Osteocyte (in vitro differentiated cells): ENCODE results near the gene RARB. TPM values are rescaled to one million over a fixed set of nuclear protein-coding genes. Genes with fewer than 3 reads are reported as not detected.

Source experiments
- DNase-seq: peaks from one replicate; pipeline ENCODE4 v3.0.0; 2021; ENCODE audit warnings: mixed read lengths; ENCODE audit not compliant: unreplicated experiment; ENCODE audit errors: extremely low spot score
- H3K27ac Mint-ChIP-seq: one replicate; pipeline ENCODE4 v1.8.0; 2021; ENCODE audit warnings: mild to moderate bottlenecking, mixed read lengths; ENCODE audit not compliant: unreplicated experiment
- H3K27me3 Mint-ChIP-seq: one replicate; pipeline ENCODE4 v1.8.0; 2021; ENCODE audit warnings: mixed read lengths; ENCODE audit not compliant: unreplicated experiment
- H3K36me3 Mint-ChIP-seq: one replicate; pipeline ENCODE4 v1.8.0; 2021; ENCODE audit warnings: mixed read lengths; ENCODE audit not compliant: unreplicated experiment
- H3K4me1 Mint-ChIP-seq: one replicate; pipeline ENCODE4 v1.8.0; 2021; ENCODE audit warnings: mixed read lengths; ENCODE audit not compliant: unreplicated experiment
- H3K4me3 Mint-ChIP-seq: one replicate; pipeline ENCODE4 v1.8.0; 2021; ENCODE audit warnings: mild to moderate bottlenecking, moderate library complexity, mixed read lengths; ENCODE audit not compliant: unreplicated experiment
- H3K9me3 Mint-ChIP-seq: one replicate; pipeline ENCODE4 v1.8.0; 2021; ENCODE audit warnings: mixed read lengths; ENCODE audit not compliant: unreplicated experiment
- CTCF ChIP-seq: fragments of 200-600 bp; sonication (generic); IDR thresholded peaks from 2 replicates; pipeline ENCODE4 v1.5.0; 2021; ENCODE audit warnings: antibody characterized with exemption, mild to moderate bottlenecking, moderate library complexity
- total RNA-seq: library from RNA; stranded (reverse); gene quantifications from 2 replicates; pipeline ENCODE4 v1.2.1, GENCODE V29; 2021

The RARB gene
- total RNA-seq, 1 donor from 2014 or later, result 4.8 TPM

- Mint-ChIP-seq H3K4me1 (peaks cover 81% of the 10 kb centered on the region), H3K9me3 (no peaks in the 10 kb centered on the region), H3K27me3 (no peaks in the 10 kb centered on the region), H3K36me3 (no peaks in the 10 kb centered on the region), H3K4me3 (peak overlapping the region; percentile 87), H3K27ac (peak overlapping the region; percentile 91)
- no peak for DNase-seq
- TF ChIP-seq CTCF, result no peak
These were observed 1.7 kb upstream of the RARB start for GRCh38 chr3:25426408-25426807.

DNA sequence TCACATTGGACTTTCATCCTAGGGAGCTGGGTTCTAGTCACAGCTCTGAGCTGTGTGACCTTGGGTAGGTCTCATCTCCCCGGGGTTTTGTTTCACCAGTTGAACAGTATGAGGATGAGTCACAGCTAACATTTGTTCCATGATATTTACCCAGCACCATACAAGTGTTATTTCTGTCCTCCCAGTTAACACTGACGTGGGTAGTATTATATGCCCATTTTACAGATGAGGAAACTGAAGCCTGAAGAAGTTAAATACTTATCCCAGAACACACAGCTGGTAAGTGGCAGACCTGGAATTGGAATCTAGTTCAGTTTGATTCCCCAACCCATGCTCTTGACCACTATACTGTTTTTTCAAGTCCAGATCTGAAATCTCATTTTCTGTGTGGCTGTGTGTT lies 908 bp upstream of the RARB start:
- Mint-ChIP-seq H3K27ac (peak overlapping the region; percentile 91), H3K4me3 (peak overlapping the region; percentile 87), H3K4me1 (peaks cover 89% of the 10 kb centered on the region), H3K36me3 (no peaks in the 10 kb centered on the region), H3K9me3 (no peaks in the 10 kb centered on the region), H3K27me3 (no peaks in the 10 kb centered on the region)
- DNase-seq, result no peak
- no peak for TF ChIP-seq CTCF

DNA sequence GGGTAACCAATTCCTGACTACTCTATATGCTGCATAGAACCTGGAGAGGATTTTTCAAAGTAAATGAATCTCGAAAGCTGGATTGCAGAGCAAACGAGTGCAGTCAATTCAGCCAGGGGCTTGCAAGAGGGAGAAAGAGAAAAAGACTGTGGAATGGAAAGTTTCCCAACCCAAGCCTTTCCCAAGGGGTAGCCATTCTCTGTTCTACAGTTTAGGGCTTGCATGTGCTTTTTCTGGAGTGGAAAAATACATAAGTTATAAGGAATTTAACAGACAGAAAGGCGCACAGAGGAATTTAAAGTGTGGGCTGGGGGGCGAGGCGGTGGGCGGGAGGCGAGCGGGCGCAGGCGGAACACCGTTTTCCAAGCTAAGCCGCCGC lies 511 bp upstream of the RARB start:
- Mint-ChIP-seq H3K27me3 (no peaks in the 10 kb centered on the region), H3K36me3 (no peaks in the 10 kb centered on the region), H3K27ac (peak overlapping the region; percentile 91), H3K4me3 (peak overlapping the region; percentile 87), H3K9me3 (no peaks in the 10 kb centered on the region), H3K4me1 (peaks cover 89% of the 10 kb centered on the region)
- DNase-seq, result no peak
- TF ChIP-seq CTCF, result no peak

DNA sequence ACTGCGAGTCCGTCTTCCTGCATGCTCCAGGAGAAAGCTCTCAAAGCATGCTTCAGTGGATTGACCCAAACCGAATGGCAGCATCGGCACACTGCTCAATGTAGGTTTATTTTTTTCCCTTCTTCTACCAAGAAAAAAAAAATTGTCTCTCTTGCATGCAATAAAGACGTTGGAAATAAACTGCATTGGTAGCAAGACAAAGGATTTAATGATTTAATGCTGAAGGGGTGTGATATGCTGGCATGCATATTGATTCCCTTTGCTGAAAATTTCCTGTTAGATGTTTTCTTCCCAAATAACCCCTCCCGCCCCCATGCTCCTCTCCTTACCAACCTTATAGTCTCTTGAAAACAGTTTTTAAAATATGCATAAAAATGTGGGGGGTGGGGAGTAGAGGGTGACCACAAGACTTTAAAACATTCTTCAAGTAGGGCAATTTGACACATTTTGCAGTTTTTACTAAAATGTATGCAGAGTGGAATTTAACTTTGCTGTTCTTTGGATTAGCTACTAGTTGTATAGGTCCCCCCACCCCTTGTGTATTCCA lies 799 bp downstream of the RARB start:
- Mint-ChIP-seq H3K9me3 (no peaks in the 10 kb centered on the region), H3K36me3 (no peaks in the 10 kb centered on the region), H3K4me3 (peak overlapping the region; percentile 87), H3K27me3 (no peaks in the 10 kb centered on the region), H3K4me1 (peaks cover 96% of the 10 kb centered on the region), H3K27ac (peak overlapping the region; percentile 91)
- TF ChIP-seq CTCF, result no peak
- DNase-seq, result no peak

GRCh38 chr3:25429361-25430286 lies 1.6 kb downstream of the RARB start:
- no peaks in the 10 kb centered on the region for H3K9me3 Mint-ChIP-seq
- DNase-seq, result no peak
- TF ChIP-seq CTCF, result no peak
- H3K27me3 Mint-ChIP-seq, result no peaks in the 10 kb centered on the region
- no peaks in the 10 kb centered on the region for H3K36me3 Mint-ChIP-seq
- H3K4me1 Mint-ChIP-seq, result peaks cover 92% of the 10 kb centered on the region
- H3K27ac Mint-ChIP-seq, result peak overlapping the region; percentile 91
- H3K4me3 Mint-ChIP-seq, result peak overlapping the region; percentile 87
